Cerebellar nuclear complex (tissue), 1 donor: Measurements from ENCODE around the gene ADM2.
"Not testable (repeated sequence)": the region's sequence is repeated elsewhere in the genome, so short reads cannot be mapped to it uniquely, and the experiment has no call there.

Experiments
- DNase-seq, 2 experiments: peaks; one replicate each; lab custom pipeline; 2025; lab: John Stamatoyannopoulos, UW

The ADM2 gene

GRCh38 chr22:50525104-50525857 is 43.9 kb downstream of the ADM2 start, which contains the start of gene SCO2:
SCO2 (minus strand) TSS chr22:50525598; CDS start chr22:50524411, 1,187 bp downstream.
- DNase-seq: peak in 1 of 2 experiments; percentile 68

GRCh38 chr22:50525858-50526107 is 44.4 kb downstream of the ADM2 start:
- no peak for DNase-seq

- no peak for DNase-seq
These were observed 44.9 kb downstream of the ADM2 start for GRCh38 chr22:50526108-50526833.

GRCh38 chr22:50526834-50527801 is 45.8 kb downstream of the ADM2 start:
- no peak for DNase-seq

- DNase-seq: no peak
These were observed 46.8 kb downstream of the ADM2 start for GRCh38 chr22:50527921-50528681.

- no peak for DNase-seq
These were observed 47.5 kb downstream of the ADM2 start for GRCh38 chr22:50528682-50529415.

- no peak for DNase-seq
These were observed 48.1 kb downstream of the ADM2 start for GRCh38 chr22:50529416-50529896.

- no peak for DNase-seq
These were observed 48.7 kb downstream of the ADM2 start, which contains the start of gene TYMP for GRCh38 chr22:50529897-50530579. TYMP (minus strand) TSS chr22:50530012; CDS start chr22:50529709, 303 bp downstream.

- no peak for DNase-seq
These were observed 49.2 kb downstream of the ADM2 start for GRCh38 chr22:50530580-50530876.

GRCh38 chr22:50530877-50531545 is 49.7 kb downstream of the ADM2 start:
- no peak for DNase-seq

- DNase-seq: no peak
These were observed 50.2 kb downstream of the ADM2 start for GRCh38 chr22:50531546-50531961.

GRCh38 chr22:50531962-50532674 is 50.8 kb downstream of the ADM2 start:
- DNase-seq: no peak

- DNase-seq: no peak
These were observed 51.8 kb downstream of the ADM2 start for GRCh38 chr22:50532824-50533796.

- not testable (repeated sequence) for DNase-seq
These were observed 52.7 kb downstream of the ADM2 start for GRCh38 chr22:50533856-50534711.

- no peak for DNase-seq
These were observed 53.8 kb downstream of the ADM2 start for GRCh38 chr22:50535113-50535512.
